BE2C (cell line): Measurements from ENCODE around the gene USP24.
"Not testable (repeated sequence)": the region's sequence is repeated elsewhere in the genome, so short reads cannot be mapped to it uniquely, and the experiment has no call there.

Source experiments
- DNase-seq: peaks from one replicate; pipeline ENCODE4 v3.0.0-alpha.2; 2020
- H3K27me3 ChIP-seq: fragments of 250-450 bp; sonication (Bioruptor Pico); 2 replicates; pipeline ENCODE4 v1.5.1; 2020; ENCODE audit warnings: mild to moderate bottlenecking
- H3K36me3 ChIP-seq: fragments of 250-450 bp; sonication (Bioruptor Pico); 2 replicates; pipeline ENCODE4 v1.5.1; 2020; ENCODE audit warnings: mild to moderate bottlenecking
- H3K4me1 ChIP-seq: fragments of 250-450 bp; sonication (Bioruptor Pico); 2 replicates; pipeline ENCODE4 v1.5.1; 2020
- H3K4me3 ChIP-seq: 2 replicates; pipeline ENCODE4 v1.5.1; 2011; ENCODE audit warnings: low read depth, low read length
- H3K9me3 ChIP-seq: fragments of 250-450 bp; sonication (Bioruptor Pico); 2 replicates; pipeline ENCODE4 v1.5.1; 2020
- CTCF ChIP-seq: IDR thresholded peaks from 2 replicates; pipeline ENCODE4 v1.5.1; 2012; ENCODE audit warnings: mild to moderate bottlenecking, low read depth, low read length

Gene USP24

GRCh38 chr1:55196433-55197035 lies 18.6 kb downstream of the USP24 start:
- Histone ChIP-seq H3K4me3 (no peak overlapping the region), H3K9me3 (no peaks in the 10 kb centered on the region), H3K27me3 (no peaks in the 10 kb centered on the region), H3K36me3 (no peaks in the 10 kb centered on the region), H3K4me1 (no peaks in the 10 kb centered on the region)
- no peak for TF ChIP-seq CTCF
- DNase-seq, result no peak

GRCh38 chr1:55195521-55196233 lies 19.5 kb downstream of the USP24 start:
- Histone ChIP-seq H3K9me3 (no peaks in the 10 kb centered on the region), H3K4me3 (no peak overlapping the region), H3K27me3 (no peaks in the 10 kb centered on the region), H3K4me1 (no peaks in the 10 kb centered on the region), H3K36me3 (no peaks in the 10 kb centered on the region)
- TF ChIP-seq CTCF, result no peak
- no peak for DNase-seq

- H3K9me3 ChIP-seq, result no peaks in the 10 kb centered on the region
- DNase-seq, result no peak
- H3K4me1 ChIP-seq, result no peaks in the 10 kb centered on the region
- H3K27me3 ChIP-seq, result no peaks in the 10 kb centered on the region
- H3K4me3 ChIP-seq, result no peak overlapping the region
- no peaks in the 10 kb centered on the region for H3K36me3 ChIP-seq
- no peak for TF ChIP-seq CTCF
Measured at GRCh38 chr1:55194851-55195250, 20.3 kb downstream of the USP24 start.

GRCh38 chr1:55192093-55192492 lies 23.1 kb downstream of the USP24 start:
- TF ChIP-seq CTCF, result no peak
- H3K27me3 ChIP-seq, result no peaks in the 10 kb centered on the region
- H3K4me1 ChIP-seq, result no peaks in the 10 kb centered on the region
- H3K4me3 ChIP-seq, result no peak overlapping the region
- H3K9me3 ChIP-seq, result no peaks in the 10 kb centered on the region
- DNase-seq, result no peak
- no peaks in the 10 kb centered on the region for H3K36me3 ChIP-seq

- DNase-seq, H3K9me3 ChIP-seq, H3K4me1 ChIP-seq, H3K27me3 ChIP-seq, H3K36me3 ChIP-seq, H3K4me3 ChIP-seq: not testable (repeated sequence)
Measured at GRCh38 chr1:55191219-55191952, 23.8 kb downstream of the USP24 start.

- no peaks in the 10 kb centered on the region for H3K36me3 ChIP-seq
- H3K4me3 ChIP-seq, result no peak overlapping the region
- H3K9me3 ChIP-seq, result no peaks in the 10 kb centered on the region
- DNase-seq, result no peak
- H3K4me1 ChIP-seq, result no peaks in the 10 kb centered on the region
- H3K27me3 ChIP-seq, result no peaks in the 10 kb centered on the region
- TF ChIP-seq CTCF, result no peak
Measured at GRCh38 chr1:55190109-55190508, 25.1 kb downstream of the USP24 start.
